Left lobe of liver (tissue), 2 donors: ENCODE data around the gene SLC22A12. TPM values are rescaled to one million over a fixed set of nuclear protein-coding genes. Genes with fewer than 3 reads are reported as not detected.

Experiments
- ATAC-seq: fragments of 200-7000 bp; cut with Tn5 transposase; one replicate; pipeline ENCODE4 v1.9.1; 2020; ENCODE audit warnings: mild to moderate bottlenecking, moderate library complexity
- DNase-seq: peaks from one replicate; pipeline ENCODE4 v3.0.0-alpha.2; 2020; ENCODE audit warnings: low spot score
- total RNA-seq: library from RNA; stranded (reverse); gene quantifications from one replicate; pipeline ENCODE4 v1.2.1, GENCODE V29; 2021
- donor health status: DM: no; HTN: no; CAD: no; lungs with moderate emphysema.
- donor health status: DM: no; HTN: yes; CAD: no.

SLC22A12 gene
- total RNA-seq, 1 donor from 2014 or later: not detected

- DNase-seq: no peak
These were observed 51.8 kb downstream of the SLC22A12 start for GRCh38 chr11:64642871-64643255.

GRCh38 chr11:64643256-64643881, 52.3 kb downstream of the SLC22A12 start:
- ATAC-seq (peak; percentile 31), DNase-seq (no peak)

More at GRCh38 chr11:64642871-64643255, 51.8 kb downstream of the SLC22A12 start:
- ATAC-seq: no peak

DNA sequence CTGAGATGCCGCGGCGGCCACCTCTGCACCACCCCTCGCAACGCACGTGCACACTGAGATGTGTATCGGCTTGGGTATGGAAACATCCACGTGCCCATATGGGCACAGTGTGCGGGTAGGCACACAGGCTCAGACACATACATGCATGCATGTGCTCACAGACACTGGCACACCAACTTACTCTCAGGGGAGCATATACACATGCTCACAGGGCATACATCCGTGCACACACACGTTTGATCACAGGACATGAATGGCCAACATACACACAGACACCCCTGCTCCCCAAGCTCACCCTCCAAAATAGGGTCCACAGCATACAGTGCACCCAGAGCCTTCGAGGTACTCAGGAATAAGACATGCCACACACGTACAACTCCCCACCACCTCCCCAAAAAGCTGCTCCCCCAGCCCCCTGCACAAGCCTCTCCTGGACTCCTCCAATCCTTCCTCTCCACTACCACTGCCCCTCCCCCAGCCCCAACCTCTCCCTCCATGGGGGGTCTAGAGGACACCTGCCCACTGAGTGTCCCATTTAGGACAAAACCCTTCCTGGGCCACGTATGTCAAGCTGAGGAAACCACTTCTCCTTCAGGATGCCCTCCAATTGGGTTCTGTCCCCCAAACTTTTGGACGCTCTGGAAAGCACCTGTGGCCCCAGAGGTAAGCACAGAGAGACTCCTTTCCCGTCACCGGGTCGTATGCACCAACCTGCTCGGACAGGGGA, 53.1 kb downstream of the SLC22A12 start:
- DNase-seq (no peak), ATAC-seq (no peak)

GRCh38 chr11:64644647-64645275, 53.7 kb downstream of the SLC22A12 start:
- no peak for DNase-seq

DNA sequence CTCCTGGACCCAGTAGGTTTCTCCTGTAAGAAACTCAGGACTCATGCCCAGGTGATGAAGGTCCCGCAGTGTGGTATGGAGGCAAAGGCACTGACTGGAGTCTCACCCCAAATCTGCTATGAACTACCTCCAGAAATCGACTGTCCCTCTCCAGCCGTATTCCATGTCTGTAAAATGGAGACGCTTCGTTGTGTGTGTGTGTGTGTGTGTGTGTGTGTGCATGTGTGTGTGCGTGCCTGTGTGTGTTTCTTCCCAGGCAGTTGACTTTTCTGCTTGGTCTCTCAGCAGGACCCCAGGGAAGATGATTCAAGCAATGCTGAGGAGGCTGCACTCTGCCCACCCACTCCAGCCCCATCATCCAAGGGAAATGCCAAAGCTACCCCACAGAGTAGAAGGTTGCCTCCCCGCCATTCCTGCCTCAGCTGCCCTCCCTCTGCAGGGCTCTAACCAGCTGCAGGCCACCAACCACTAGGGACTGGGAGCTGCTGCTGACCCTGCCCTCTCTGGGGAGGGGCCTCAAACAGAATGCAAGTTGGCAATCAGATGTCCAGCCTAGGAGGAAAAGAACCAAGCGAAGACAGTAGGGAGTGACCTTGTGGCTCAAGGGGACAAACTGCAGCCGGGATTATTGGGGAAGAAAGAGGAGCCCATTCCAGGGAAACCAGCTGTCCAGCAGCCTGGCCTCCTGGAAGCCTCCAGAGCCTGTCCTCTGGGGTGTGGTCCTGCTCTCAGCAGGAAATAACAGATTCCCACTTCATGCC, 56.2 kb downstream of the SLC22A12 start:
- ATAC-seq (no peak), DNase-seq (no peak)

More at GRCh38 chr11:64644647-64645275, 53.7 kb downstream of the SLC22A12 start:
- peak; percentile 20 for ATAC-seq

DNA sequence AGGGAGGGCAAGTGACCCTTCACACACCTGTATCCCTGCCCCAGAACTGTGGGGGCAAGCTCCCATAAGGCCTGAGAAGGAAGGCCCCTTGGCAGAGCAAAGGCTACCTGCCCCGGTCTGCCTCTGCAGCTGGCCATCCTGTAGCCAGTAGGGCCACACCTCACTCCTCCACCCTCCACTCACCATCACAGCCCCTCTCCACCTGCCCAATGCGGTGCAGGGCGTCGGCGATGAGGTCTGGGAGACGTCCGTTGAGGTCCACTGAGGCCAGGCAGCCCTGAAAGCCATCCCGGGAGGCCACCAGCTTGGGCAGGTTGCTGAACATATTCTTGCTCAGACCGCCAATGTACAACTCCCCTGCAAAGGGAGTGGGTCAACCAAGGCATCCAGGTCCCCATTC, 57.5 kb downstream of the SLC22A12 start:
- no peak for ATAC-seq
- no peak for DNase-seq

GRCh38 chr11:64649291-64649697, 58.3 kb downstream of the SLC22A12 start:
- ATAC-seq (peak; percentile 20), DNase-seq (no peak)

- no peak for DNase-seq
- ATAC-seq: peak; percentile 33
These were observed 60.0 kb downstream of the SLC22A12 start for GRCh38 chr11:64650923-64651523.

Other genes with a start within 250 kb of the SLC22A12 start
- gene RPS6KA4, start 232.1 kb upstream of the SLC22A12 start, total RNA-seq: 9.8 TPM
- gene SLC22A11, start 35.3 kb upstream of the SLC22A12 start, total RNA-seq: 0.13 TPM
- 0.98 TPM for gene NRXN2, start 132.0 kb downstream of the SLC22A12 start, total RNA-seq
- 4.2 TPM for gene RASGRP2, start 152.9 kb downstream of the SLC22A12 start, total RNA-seq
- 0.28 TPM for gene PYGM, start 168.8 kb downstream of the SLC22A12 start, total RNA-seq
- 104 TPM for gene SF1, start 187.3 kb downstream of the SLC22A12 start, total RNA-seq
- 6.6 TPM for gene MAP4K2, start 212.0 kb downstream of the SLC22A12 start, total RNA-seq
- gene MEN1, start 219.3 kb downstream of the SLC22A12 start, total RNA-seq: 24.0 TPM